HG02943 (cell line): ENCODE measurements around the gene SMIM9.
"Not testable (repeated sequence)": the region's sequence is repeated elsewhere in the genome, so short reads cannot be mapped to it uniquely, and the experiment has no call there.

ENCODE experiments used
- ATAC-seq: cut with Tn5 transposase; IDR thresholded peaks from one replicate; pipeline ENCODE4 v1.9.1; 2021; ENCODE audit warnings: mild to moderate bottlenecking, low read depth, moderate library complexity; ENCODE audit not compliant: unreplicated experiment

SMIM9 gene

DNA sequence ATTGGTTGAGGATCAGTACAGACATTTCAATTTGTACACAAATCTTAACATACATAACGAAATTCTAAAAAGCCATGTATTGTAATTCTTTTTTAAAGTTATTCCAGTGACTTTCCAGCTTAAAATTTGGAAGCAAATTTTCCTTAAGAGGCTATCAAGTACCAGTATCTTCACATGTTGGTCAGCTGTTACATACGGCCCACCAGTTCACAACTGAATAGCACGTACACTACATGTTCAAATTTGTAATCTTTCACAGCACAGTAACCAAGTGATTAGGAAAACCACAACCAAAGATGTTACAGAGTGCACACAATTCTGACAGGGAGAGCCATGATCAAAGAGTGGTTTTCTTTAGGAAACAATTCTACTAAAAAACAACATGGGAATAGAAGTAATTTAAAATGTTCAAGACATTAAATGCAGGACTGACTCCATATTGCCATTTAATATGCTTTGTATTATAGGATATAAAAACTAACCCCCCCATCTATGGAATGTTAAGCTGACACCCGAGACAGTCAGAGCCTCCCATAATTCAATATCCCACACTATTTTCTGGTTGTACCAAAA lies 18.1 kb downstream of the SMIM9 start:
- ATAC-seq, result not testable (repeated sequence)

DNA sequence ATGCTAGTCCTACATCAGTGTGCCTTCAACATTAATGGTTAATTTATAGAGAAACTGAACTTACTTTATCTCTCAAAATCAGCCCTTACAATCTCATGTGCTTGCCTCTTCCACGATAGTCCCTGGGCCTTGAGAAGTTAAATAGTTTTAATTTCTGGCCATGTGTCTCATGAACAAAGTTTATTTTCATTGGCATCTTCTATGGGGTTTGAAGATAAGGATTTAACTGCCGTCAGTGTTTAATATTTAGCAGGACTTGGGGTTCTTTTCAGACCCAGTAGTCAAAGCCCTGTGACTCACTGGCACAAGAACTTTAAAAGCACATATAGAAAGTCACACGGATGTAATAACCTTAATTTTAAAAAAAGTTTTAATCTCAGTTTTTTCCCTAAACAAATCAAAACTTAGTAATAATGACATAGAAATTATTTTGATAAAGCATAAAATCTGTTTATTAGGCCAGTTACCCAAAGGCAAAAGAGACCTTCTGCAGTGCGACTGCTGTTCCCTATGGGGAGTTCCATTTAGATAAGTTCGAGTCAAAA lies 19.1 kb downstream of the SMIM9 start:
- ATAC-seq, result no peak

DNA sequence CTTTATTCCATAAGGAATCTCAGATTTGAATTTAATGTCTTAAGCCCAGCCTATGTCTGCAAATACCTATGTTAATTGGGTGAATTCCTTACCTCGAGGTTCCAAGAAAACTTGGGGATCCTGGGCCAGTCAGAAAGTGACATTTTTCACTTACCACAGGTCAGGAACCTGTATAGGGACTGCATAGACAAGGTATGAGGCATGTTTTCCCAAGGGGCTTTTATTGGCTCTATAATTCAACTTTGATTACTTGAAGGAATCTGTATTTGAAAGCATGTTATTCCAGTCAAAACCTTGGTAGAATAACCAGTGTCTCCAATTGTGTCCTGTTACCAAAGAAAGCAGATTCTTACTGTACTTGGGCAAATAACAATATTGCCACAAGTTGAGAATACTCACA lies 20.7 kb downstream of the SMIM9 start:
- ATAC-seq, result no peak

DNA sequence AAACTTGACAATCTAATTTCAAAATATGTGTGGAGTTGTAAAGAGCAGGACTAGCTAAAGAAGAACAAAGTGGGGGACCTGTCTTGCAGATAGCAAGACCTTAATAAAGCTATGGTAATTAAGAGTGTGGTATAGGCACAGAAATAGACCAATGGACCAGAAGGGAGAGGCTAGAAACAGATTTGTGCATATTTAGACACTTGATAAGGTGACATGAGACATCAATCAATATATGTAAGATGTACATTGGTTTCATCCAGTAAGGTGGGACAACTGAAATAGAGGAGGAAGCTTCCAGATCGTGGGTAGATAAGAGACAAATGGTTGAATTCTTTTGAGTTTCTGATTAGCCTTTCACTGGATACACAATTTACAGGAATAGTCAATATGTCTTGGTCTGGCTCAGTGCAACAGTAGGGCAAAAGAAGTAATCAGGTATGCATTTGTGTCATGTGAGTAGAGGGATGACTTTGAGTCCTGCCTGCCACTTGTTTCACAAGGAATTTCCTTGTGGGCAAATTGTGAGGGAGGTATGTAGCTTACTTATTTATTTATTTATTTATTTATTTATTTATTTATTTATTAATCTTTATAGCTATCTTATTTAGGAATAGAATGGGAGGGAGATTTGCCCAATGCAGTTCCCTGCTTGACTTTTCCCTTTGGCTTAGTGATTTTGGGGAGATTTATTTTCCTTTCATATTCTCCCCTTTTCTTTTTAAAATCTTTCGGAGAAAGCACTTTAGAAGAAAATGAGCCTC lies 21.9 kb downstream of the SMIM9 start:
- ATAC-seq, result no peak

DNA sequence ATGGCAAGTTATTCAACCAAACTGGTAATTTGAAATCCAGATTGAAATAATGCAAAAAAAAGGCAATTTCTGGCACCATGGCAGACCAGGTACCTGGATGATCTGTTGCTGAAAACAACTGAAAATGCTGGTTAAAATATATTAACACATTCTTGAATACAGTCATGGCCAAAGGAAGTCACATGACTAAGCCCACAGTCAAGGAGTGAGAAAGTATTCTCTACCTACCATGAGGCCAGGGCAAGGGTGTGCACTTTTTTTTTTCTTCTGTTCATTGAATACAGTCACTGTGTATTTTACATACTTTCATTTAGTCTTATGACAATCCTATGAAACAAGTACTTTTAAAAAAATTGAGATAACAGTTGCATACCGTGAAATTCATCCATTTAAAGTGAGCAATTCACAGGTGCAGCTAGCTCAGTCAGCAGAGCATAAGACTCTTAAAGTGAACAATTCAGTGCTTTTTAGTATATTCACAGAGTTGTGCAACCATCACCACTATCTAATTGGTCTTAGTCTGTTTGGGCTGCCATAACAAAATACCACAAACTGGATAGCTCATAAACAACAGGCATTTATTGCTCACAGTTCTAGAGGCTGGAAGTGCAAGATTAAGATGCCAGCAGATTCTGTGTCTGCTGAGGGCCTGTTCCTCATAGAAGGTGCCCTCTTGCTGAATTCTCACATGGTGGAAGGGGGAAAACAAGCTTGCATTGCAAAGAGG lies 24.4 kb downstream of the SMIM9 start:
- ATAC-seq, result no peak

DNA sequence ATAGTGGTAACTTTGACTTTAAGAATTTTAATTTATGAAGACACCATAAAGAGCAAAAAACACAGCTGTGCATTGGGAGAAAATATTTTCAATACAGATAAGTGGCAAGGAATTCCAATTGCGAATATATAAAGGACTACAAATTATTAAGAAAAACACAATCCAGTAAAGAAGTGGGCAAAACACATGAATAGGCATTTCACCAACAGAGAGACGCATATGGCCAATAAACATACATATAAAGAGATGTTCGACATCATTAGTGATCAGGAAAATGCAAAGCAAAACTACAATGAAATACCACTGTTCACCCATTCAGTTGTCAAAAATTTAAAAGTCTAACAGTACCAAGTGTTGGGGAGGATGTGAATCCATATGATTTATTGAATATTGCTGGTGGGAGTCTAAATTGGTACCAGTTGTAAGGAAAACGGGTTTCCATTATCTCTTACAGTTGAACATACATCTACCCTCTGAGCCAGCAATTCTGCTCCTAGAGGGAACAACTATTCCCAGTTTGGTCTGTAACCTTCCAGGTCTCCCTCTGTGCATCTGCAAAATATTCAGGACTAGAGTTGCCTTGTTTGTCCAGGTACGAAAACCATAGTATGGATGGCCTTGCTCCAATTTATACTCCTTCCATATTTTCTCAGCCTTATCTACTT lies 27.5 kb downstream of the SMIM9 start:
- no peak for ATAC-seq

DNA sequence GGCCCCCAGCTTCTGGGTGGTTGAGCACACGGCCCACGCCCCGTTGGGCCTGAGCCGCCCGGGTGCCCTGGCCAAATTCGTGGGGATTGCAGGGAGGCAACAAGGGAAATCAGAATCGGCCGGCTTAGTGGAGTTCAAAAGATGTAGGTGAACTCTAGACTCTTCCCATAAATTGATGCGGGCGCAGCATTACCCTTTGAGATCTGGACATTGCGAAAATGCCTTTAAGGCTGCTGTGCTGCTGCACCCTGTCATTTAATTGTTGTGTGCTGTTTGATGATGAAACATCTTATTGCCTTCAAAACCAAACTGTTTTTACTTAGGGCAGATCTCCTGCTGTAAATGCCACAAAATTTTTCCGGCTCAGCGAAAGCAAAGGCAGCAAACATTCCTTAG lies 28.8 kb downstream of the SMIM9 start:
- no peak for ATAC-seq

DNA sequence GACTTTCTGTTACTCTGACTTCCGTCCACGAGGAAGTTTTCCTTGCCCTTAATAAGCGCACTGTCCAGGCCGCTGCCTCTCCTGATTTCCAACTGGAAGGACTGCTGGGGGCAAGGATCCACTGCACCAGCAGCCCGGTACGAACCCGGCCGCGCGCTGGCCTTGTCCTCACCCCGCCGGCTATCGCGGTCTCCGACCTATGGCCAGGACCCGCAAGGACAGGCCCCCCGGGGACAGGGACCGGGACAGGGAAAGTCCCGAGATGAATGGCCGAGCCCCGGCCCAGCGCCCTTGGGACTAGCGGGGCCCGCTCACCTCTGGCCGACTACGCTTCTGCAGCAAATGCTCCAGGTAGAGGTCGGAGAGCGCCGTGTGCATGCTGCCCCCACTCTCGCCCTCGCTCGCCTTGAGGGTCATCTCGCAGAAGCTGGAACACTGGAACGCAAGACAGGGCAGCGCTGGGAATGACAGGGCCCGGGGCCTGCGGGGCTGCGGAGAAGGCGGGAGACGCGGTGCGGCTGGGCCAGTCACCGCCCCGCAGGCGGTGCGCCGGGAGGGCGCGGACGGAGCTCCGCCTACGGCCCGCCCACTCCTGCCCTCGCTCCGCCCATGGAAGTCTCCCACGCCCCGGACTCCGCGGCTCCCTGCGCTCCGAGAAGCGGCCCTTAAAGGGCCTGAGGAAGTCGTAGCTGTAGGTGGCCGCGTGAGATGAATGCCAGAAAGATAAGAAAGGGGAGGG lies 29.3 kb downstream of the SMIM9 start, which contains the start of gene MPP1:
TSS of gene MPP1 (minus strand) at position 529 of the 739 bp plus-strand sequence. CDS start at position 417, 112 bp downstream.
- ATAC-seq, result peak; percentile 69

DNA sequence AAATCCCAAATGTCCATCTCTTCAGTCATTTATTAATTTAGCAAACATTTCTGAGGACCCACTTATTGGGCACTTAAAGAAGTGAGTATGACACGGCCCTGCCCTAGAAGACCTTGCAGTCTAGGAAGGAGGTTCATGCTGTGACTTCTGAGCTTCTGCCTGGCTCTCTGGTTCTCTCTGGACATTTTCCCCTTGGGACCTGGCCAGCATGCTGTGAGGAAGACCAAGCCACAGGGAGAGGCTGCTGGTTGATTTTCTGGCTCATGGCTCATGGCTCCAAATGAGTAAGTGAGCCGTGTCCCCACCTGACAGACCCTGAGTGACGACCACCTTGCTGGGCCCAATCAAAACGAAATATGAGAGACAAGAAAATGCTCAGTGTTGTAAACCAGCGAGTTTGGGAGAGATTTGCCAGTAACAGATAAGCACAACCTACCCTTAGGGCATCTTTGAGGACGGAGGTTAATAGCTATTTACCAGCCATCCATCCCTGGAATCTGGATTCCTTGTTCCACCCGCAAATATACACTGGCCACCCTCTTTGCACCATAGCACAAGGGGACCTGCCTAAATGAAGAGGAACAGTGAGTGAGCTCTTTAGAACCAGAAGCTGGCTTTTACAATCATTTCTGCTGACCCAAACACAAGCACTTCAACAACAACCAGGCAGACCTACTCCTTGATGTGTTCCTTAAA lies 30.1 kb downstream of the SMIM9 start:
- ATAC-seq, result peak; percentile 9

DNA sequence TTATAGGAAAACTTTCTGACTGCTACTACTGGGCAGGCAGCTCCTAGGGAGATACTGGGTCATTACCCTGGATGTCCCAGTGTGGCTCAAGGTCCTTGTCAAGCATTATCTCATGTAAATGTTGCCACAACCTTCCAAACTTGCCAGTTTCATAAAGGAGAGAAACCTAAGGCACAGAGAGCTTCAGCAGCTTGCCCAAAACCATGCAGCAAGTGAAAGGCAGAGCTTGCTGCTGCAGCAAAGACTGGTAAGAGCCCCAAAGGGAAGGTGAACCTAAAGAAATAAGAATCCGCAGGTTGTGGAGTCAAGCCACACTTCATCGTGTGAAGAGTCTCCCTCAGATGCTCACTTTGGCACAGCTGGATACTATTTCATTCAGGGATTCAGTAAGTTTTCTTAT lies 31.5 kb downstream of the SMIM9 start:
- ATAC-seq, result no peak

DNA sequence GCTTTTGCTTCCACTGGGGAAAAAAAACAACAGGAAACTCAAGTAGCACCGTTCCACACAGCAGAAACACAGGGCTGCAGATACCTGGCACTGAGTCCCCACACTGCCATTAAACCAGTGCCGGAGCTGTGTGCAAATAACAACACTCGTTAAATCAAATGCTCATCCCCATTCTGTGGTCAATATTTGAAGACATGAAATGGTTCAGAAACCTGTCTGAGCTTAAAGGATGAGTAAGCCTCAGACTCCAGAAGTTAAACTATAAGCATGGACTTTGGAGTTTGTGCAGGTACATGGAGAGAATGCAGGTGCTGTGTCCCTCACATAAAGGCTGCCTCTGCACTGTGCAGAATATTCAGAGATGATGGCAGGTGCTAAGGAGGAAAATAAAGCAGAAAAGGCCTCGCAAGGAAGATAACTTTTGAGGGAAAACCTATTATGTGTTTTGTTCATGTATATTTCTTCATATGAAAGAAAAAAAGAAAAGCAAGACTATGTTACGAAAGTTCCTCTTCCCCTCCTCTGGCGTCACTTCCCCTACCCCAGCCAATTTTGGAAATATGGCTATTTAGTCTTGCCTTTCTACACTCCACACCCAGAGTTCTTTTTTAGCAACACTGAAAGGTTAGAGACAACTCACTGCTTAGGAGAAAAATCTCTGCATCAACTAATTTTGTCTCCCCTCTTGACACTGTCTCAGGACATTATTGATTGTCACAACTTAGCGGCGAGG lies 33.8 kb downstream of the SMIM9 start:
- no peak for ATAC-seq

DNA sequence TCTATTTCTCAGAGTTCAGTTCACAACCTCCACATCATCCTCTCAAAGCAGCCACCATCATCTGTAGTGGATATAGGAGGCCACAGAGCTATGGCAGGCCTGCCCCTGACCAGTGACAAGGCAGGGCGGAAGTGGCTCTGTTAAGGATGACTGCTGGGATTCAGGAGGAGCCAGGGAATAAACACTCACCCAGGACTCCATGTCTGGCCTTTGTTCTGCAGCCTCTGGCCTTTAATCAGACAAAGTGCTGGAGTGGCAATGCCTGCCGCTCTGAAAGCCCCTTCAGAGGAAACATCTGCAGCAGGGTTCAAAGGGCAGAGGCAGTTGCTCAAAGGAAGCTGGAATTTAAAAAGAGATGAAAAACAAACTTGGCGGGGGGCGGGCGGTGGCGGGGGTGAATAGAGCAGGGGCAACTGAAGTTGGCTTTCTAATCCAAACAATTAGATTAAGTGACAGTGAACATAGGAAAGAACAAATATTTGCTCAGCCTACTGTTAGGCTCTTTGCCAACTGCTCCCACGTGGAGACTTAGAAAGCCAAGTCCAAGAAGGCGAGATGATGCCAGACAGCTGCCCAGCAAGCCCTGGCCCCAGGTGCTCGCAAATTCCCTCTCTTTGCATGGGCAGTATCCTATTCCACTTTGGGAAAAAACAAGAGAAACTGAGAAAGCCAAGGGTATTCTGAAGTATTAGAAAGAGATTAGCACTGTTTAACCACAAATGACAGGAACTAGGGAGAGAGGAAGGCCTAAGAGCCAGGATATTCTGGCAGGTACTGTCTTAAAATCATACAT lies 34.7 kb downstream of the SMIM9 start:
- ATAC-seq, result no peak

DNA sequence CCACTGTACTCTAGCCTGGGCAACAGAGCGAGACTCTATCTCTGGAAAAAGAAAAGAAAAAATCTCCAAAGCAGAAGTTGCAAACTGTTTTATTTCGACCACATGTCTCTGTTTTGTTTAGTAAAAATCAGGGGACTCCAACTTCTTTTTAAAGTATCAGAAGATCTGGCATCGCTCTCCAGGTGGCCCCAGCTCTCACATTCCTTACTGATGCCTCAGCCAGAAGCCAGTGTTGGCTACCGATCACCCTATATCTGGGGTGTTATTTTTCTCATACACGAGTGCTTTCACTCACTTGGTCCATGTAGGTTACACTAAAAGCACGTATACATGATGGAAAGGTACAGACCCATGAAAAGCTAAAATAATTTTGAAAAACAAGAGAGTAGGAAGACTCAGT lies 37.5 kb downstream of the SMIM9 start:
- no peak for ATAC-seq

DNA sequence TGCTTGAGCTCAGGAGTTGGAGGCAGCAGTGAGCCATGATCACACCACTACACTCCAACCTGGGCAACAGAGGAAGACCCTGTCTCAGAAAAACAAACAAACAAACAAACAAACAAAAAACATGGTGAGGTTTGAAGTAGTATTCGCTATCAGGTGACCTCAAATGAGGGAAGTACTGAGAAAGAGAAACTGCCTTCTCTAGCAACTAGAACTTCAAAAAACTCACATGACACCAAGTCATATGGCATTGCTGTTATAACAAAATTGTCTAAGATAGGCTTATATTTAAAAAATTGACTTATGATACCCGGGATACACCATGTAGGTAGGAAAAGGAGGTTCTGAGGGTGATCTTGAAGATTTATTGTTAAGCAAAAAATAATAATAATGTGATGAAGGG lies 39.4 kb downstream of the SMIM9 start:
- ATAC-seq, result no peak

DNA sequence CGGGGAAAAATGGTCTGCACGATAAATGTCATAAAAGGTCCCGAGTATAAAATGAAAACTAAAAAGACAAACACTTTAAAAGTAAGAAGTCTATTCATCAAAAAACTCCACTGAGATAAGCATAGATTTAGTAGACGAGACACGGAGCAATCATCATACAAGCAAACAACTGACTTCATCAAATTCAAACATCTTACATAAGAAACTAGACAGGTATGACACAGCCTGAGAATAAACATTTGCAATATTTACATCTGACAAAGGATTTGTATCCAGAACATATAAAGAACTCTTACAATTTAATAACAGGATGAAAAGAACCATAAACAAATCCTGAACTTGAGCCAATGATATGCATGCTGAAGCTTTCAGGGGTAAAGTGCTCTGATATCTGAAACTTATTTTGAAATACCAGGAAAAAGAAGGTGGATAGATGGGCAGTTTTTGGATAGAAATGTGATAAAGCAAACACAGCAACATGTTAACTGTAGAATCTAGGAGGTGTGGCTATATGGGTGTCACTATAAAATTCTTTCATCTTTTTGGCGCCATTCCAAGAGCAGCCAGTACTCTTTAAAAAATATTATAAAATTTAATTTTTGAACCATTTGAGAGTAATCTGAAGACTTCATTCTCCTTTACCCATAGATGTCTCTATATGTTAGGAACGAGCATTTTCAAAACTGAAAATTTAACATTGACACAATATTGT lies 41.2 kb downstream of the SMIM9 start:
- no peak for ATAC-seq

DNA sequence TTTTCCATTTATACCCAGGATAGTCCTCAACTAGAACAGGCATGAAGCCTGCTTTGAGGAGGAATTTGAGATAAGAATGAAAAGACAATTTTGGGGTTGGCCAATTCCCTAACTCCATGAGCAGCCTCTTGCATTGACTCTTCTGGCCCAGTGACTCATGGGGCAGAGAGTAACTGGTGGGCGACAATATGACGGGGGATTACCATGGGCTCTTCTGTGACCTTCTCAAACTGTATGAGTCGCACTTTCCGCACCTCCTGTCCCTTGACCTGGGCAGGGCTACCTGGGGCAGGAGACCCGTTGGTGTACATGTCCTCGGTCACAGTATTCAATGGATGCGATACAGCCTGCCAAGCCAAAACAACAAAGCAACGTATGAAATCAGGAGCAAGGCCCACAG lies 42.5 kb downstream of the SMIM9 start:
- no peak for ATAC-seq

DNA sequence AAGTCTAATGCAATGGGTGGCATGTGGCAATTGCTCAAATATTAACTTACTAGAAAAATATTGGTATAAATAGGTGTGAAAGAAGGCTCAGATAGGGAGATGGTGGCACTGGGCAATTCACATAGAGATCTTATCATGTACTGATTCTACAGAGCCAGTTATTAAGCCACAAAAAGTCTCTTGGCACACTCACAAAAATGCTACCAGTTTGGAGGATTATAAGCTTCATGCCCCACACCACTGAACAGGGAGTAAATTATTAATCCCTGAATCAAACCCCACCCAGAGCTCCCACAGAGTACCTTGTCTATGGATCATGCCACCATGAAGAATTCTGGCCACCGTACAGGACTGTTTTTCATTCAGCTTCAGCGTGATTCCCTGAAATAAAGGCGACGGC lies 43.0 kb downstream of the SMIM9 start:
- ATAC-seq, result no peak

DNA sequence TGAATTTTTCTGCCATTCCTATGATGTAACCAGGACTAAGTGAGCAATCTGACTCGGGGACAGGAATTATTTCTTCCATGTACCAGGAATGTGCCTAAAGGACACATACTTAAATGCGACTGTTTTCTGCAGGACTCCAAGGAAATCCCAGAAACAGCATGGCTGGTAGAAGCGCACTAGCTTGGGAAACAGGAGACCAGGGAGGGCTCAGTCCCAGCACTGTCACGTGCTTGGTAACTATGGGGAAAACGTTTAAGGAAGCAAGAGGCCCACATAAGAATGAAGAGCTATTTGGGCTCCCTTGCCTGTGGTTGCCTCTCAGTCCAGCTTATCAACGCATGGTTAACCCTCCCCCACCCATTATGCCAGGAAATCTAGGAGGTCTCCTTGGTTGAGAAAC lies 48.7 kb downstream of the SMIM9 start:
- ATAC-seq, result no peak
